Limb (tissue), 2 donors: ENCODE data around the gene HES6.

ENCODE experiments used
- DNase-seq, 2 donors: peaks; one replicate each; pipeline ENCODE4 v3.0.0-alpha.2; 2016; ENCODE audit errors: extremely low spot score in 2 of 2

The HES6 gene

GRCh38 chr2:238202326-238203093 lies 37.3 kb downstream of the HES6 start:
- DNase-seq: no peak

- DNase-seq: no peak
Observed at GRCh38 chr2:238190445-238190844, 49.4 kb downstream of the HES6 start.
